Esophagus squamous epithelium (tissue), 4 donors: ENCODE results near the gene TMEM9B.

Source experiments
- CTCF ChIP-seq, 6 experiments: fragments of 450-650 bp in 4 of 6; fragments of 200-600 bp in 2 of 6; sonication (generic) in 2 of 6; IDR thresholded peaks; one replicate each; pipeline ENCODE4 v1.5.1; 2016 to 2019; ENCODE audit warnings: antibody characterized with exemption in 6 of 6, mild to moderate bottlenecking in 4 of 6, moderate library complexity in 4 of 6
- POLR2A ChIP-seq, 4 donors: fragments of 450-650 bp; IDR thresholded peaks; one replicate each; pipeline ENCODE4 v1.6.1; 2017; ENCODE audit warnings: antibody characterized with exemption in 4 of 4, mild to moderate bottlenecking in 4 of 4, moderate library complexity in 3 of 4

- TF ChIP-seq CTCF (IDR thresholded peaks at IDR 0.05) (no peak), POLR2A (IDR thresholded peaks at IDR 0.05) (no peak)
Observed at GRCh38 chr11:8934742-8935488, 29.3 kb downstream of the TMEM9B start.
